Large intestine (tissue), 3 donors: ENCODE measurements around the gene TTPAL. TPM values are rescaled to one million over a fixed set of nuclear protein-coding genes. Genes with fewer than 3 reads are reported as not detected.
"Not testable (repeated sequence)": the region's sequence is repeated elsewhere in the genome, so short reads cannot be mapped to it uniquely, and the experiment has no call there.

ENCODE experiments used
- DNase-seq, 2 donors: peaks; one replicate each; pipeline versions ENCODE4 v3.0.0 to v3.0.0-alpha.2; 2013
- H3K27ac ChIP-seq: one replicate; pipeline ENCODE4 v1.5.1; 2013; ENCODE audit warnings: low read length
- H3K27me3 ChIP-seq: 2 replicates; pipeline ENCODE4 v1.6.1; 2013; ENCODE audit warnings: low read length; ENCODE audit not compliant: control insufficient read depth, insufficient read depth
- H3K36me3 ChIP-seq: 2 replicates; pipeline ENCODE4 v1.6.1; 2013; ENCODE audit warnings: low read length; ENCODE audit not compliant: control insufficient read depth, insufficient read depth
- H3K4me1 ChIP-seq: one replicate; pipeline ENCODE4 v1.6.1; 2013; ENCODE audit warnings: low read length; ENCODE audit not compliant: control insufficient read depth, insufficient read depth
- H3K4me3 ChIP-seq: one replicate; pipeline ENCODE4 v1.5.1; 2013; ENCODE audit warnings: low read length
- H3K9me3 ChIP-seq: one replicate; pipeline ENCODE4 v1.6.1; 2013; ENCODE audit warnings: mild to moderate bottlenecking, low read depth, low read length, moderate library complexity; ENCODE audit not compliant: control insufficient read depth
- whole genome bisulfite sequencing: methylation state at CpG from one replicate; pipeline ENCODE4 v1.1.5; 2013; ENCODE audit warnings: low lambda C conversion rate; ENCODE audit not compliant: insufficient coverage; 5-methylcytosine and 5-hydroxymethylcytosine counted together
- polyA plus RNA-seq: library from polyadenylated mRNA; unstranded; fragments of 120-200 nt; gene quantifications from one replicate; pipeline ENCODE4 v1.2.1, GENCODE V29; 2013

The TTPAL gene
- polyA plus RNA-seq, 1 donor: 10.0 TPM

DNA sequence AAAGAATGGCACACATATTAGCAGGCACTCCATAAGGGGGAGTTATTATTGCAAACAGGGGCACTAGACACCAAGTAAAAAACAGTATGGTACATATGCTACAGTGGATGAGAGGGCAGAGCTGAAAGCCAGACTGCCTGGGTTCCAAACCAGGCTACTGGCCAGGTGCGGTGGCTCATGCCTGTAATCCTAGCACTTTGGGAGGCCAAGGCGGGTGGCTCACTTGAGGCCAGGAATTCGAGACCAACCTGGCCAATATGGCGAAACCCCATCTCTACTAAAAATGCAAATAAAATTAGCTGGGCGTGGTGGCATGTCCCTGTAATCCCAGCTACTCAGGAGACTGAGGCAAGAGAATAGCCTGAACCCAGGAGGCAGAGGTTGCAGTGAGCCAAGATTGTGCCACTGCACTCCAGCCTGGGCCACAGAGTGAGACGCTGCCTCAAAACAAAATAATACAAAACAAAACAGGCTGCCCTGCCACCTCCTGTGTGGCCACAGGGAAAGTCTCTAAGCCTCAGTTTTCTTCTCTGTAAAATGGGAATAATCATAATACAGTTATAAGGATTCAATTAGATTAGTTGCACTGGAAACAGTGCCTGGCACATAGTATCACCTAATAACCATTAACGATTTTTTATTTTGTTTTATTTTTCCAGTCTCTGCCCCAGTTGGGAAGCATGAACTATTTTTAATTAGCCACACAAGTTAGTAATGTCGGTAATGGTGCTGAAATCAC is 7.5 kb upstream of the TTPAL start:
- Histone ChIP-seq H3K9me3 (no peaks in the 10 kb centered on the region), H3K27me3 (no peaks in the 10 kb centered on the region), H3K36me3 (no peaks in the 10 kb centered on the region), H3K27ac (no peak overlapping the region), H3K4me3 (no peak overlapping the region), H3K4me1 (no peaks in the 10 kb centered on the region)
- WGBS: 100% methylated on average over 1 of the region's 8 CpGs
- DNase-seq: no peak

DNA sequence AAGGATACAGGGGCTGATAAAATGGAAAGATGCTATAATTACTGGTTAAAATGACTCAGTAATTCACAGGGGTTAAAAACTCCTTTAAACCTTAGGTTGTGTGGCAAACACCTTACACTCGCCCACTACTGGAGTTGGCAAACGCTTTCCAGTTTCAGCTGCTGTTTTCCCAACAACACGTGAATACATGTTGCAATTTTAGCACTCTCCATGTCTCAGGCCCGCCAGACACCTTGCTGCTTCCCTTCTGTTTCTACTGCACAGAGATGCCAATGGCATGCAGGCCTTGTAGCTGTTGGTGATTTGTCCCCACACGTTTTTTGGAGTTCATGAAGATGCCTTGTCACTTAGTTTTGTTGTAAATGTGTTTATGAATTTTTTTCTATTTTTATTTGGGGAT is 5.3 kb upstream of the TTPAL start:
- no peak overlapping the region for H3K4me3 ChIP-seq
- H3K4me1 ChIP-seq: peaks cover 4% of the 10 kb centered on the region
- WGBS: no CpG with 5 or more reads among the region's 5 CpGs
- H3K36me3 ChIP-seq: no peaks in the 10 kb centered on the region
- H3K9me3 ChIP-seq: no peaks in the 10 kb centered on the region
- no peak for DNase-seq
- H3K27ac ChIP-seq: no peak overlapping the region
- no peaks in the 10 kb centered on the region for H3K27me3 ChIP-seq

DNA sequence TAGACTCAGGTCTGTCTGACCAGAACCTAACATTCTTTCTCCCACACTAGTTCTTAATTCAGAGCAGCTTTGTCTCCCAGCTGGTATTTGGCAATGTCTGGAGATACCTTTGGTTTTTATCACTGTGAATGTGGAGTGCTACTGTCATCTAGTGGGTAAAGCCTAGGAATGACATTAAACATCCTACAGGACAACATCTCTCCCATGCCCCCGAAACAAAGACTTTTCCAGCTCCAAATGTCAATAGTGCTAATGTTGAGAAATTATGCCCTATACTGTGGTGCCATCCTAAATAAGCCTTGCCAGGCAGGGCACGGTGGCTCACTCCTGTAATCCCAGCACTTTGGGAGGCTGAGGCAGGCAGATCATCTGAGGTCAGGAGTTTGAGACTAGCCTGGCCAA is 4.2 kb upstream of the TTPAL start:
- DNase-seq: peak in 1 of 2 donors; percentile 51
- no CpG with 5 or more reads among the region's 2 CpGs for WGBS

DNA sequence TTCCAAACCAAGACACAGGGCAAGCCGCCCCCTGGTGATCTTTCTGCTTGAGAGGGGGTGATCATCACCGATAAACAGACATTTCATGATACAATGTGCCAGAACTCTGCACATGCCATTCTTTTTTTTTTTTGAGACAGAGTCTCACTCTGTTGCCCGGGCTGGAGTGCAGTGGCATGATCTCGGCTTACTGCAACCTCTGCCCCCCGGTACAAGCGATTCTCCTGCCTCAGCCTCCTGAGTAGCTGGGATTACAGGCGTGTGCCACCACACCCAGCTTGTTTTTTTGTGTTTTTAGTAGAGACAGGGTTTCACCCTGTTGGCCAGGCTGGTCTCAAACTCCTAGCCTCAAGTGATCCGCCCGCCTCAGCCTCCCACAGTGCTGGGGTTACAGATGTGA is 3.4 kb upstream of the TTPAL start:
- H3K27ac ChIP-seq, H3K9me3 ChIP-seq, H3K4me3 ChIP-seq, H3K36me3 ChIP-seq, H3K27me3 ChIP-seq, DNase-seq: not testable (repeated sequence)
- peaks cover 11% of the 10 kb centered on the region for H3K4me1 ChIP-seq
- no CpG with 5 or more reads among the region's 9 CpGs for WGBS

More for the DNA sequence above, 4.2 kb upstream of the TTPAL start:
- Histone ChIP-seq H3K27me3 (no peaks in the 10 kb centered on the region), H3K4me1 (peaks cover 8% of the 10 kb centered on the region), H3K9me3 (no peaks in the 10 kb centered on the region), H3K36me3 (no peaks in the 10 kb centered on the region), H3K27ac (no peak overlapping the region), H3K4me3 (no peak overlapping the region)

DNA sequence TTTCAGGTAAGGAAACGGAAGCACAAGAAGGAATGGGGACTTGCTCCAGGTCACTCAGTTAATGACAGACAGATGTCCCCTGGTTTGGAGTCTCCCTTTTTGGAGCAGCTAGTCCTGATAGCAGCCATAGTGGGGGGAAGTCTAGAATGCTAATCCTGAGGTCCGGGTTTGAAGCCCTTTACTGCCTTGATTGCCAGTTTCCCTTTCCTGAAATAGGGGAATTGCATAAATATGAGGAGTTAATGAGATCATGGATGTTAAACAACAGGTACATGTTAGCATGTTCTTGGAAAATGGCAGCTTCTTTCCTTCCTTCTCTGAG is 341 bp upstream of the TTPAL start:
- Histone ChIP-seq H3K27ac (peak overlapping the region; percentile 14), H3K9me3 (no peaks in the 10 kb centered on the region), H3K4me3 (peak overlapping the region; percentile 87), H3K27me3 (no peaks in the 10 kb centered on the region), H3K4me1 (peaks cover 11% of the 10 kb centered on the region), H3K36me3 (peaks cover 7% of the 10 kb centered on the region)
- no peak for DNase-seq
- 83% methylated on average over 1 of the region's 2 CpGs for WGBS

DNA sequence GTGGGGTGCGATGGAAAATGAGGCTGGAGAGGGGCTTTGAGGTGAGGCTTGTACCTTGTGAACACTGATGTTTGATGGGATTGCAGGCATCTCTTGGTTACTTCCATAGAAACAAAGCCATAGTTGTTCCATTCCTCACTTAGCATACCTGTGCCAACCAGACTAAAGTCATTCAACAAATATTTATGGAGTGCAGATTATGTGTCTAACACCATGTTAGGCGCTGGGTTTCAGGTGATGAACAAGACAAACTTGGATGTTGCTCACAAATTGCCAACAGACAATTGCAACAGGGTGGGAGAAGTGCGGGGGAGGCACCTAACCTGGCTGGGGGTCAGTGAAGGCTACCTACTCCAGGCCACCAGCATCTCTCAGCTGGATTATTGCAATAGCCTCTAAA is 1.5 kb downstream of the TTPAL start:
- no peak for DNase-seq
- Histone ChIP-seq H3K4me1 (peaks cover 11% of the 10 kb centered on the region), H3K36me3 (peaks cover 15% of the 10 kb centered on the region), H3K27me3 (no peaks in the 10 kb centered on the region), H3K4me3 (no peak overlapping the region), H3K9me3 (no peaks in the 10 kb centered on the region), H3K27ac (no peak overlapping the region)
- WGBS: no CpG with 5 or more reads among the region's 3 CpGs

DNA sequence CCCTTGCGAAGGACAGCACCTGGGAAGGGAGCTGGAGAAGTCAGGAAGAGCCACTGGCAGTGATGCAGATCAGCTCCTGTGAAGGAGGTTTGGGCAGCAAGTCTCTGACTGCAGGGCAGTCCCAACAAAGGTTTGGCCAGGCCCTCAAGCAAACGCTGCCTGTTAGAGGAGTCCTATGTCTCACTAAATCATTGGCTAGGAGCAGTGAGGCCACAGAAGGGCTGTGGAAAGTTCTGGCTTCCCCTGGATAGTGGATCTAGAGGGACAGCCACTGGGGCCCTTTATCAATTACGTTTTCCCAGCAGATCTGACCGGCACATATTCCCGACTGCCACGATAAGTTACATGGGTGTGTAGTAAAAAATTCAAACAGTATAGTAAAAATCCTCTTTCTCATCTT is 2.5 kb downstream of the TTPAL start:
- Histone ChIP-seq H3K27me3 (no peaks in the 10 kb centered on the region), H3K27ac (no peak overlapping the region), H3K4me3 (no peak overlapping the region), H3K4me1 (peaks cover 11% of the 10 kb centered on the region), H3K36me3 (peaks cover 18% of the 10 kb centered on the region), H3K9me3 (no peaks in the 10 kb centered on the region)
- no peak for DNase-seq
- no CpG with 5 or more reads among the region's 6 CpGs for WGBS

DNA sequence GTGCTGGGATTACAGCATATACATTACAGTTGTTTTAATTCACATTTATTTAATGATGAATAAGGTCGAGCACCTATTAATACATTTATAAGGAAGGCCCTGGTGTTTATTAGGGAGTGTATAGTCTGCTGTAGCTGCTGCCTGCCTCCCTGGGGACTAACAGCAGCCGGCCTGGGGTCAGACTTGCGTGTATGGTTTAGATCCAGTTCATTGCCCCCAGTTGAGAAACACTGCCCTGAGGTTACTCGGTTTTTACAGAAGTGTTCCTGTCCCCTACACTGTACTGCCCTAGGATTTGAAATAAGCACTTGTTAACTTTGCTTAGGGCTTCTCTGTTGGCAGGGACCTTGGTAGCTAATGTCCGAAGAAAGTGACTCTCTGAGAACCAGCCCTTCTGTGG is 4.0 kb downstream of the TTPAL start:
- no CpG with 5 or more reads among the region's 5 CpGs for WGBS
- Histone ChIP-seq H3K4me1 (peaks cover 11% of the 10 kb centered on the region), H3K9me3 (no peaks in the 10 kb centered on the region), H3K36me3 (peaks cover 31% of the 10 kb centered on the region), H3K4me3 (no peak overlapping the region), H3K27ac (no peak overlapping the region), H3K27me3 (no peaks in the 10 kb centered on the region)
- DNase-seq: no peak

DNA sequence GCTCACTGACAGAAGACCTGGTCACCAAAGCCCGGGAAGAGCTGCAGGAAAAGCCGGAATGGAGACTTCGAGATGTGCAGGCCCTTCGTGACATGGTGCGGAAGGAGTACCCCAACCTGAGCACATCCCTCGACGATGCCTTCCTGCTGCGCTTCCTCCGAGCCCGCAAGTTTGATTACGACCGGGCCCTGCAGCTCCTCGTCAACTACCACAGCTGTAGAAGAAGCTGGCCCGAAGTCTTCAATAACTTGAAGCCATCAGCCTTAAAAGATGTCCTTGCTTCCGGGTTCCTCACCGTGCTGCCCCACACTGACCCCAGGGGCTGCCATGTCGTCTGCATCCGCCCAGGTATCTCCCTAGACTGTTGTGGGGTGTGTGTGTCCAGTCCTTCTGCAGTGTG is 4.4 kb downstream of the TTPAL start:
- Histone ChIP-seq H3K27ac (no peak overlapping the region), H3K9me3 (no peaks in the 10 kb centered on the region), H3K4me1 (peaks cover 9% of the 10 kb centered on the region), H3K27me3 (no peaks in the 10 kb centered on the region), H3K36me3 (peaks cover 36% of the 10 kb centered on the region), H3K4me3 (no peak overlapping the region)
- no peak for DNase-seq
- WGBS: no CpG with 5 or more reads among the region's 18 CpGs

DNA sequence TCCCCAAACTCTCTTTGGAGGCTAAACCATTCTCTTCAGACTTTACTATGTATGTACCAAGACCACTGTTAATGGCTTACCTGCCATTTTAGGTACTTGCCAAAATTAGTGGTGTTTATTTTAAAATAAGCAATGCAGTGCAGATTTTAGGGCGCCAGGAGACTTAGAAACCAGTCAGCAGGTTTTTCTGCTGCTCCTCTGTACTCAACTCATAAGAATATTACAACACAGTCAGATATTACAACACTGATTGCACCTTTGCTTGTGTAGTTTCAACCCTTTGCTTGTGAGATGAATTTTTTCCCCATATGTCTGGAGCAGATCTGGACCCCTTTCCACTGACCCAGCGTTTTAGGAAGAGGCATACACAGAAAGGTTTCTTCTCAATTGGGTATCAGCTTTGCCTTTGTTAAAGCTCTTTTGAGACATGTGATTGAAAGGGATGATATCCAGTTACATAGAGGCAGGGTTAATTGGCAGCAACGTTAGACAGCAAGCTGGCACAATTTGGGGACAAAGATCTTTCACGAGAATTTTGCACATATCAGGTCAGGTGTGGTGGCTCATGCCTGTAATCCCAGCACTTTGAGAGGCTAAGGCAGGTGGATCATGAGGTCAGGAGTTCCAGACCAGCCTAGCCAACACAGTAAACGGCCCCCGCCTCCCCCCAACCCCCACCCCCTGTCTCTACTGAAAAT is 6.2 kb downstream of the TTPAL start:
- no peaks in the 10 kb centered on the region for H3K27me3 ChIP-seq
- no peaks in the 10 kb centered on the region for H3K4me1 ChIP-seq
- H3K9me3 ChIP-seq: no peaks in the 10 kb centered on the region
- H3K4me3 ChIP-seq: no peak overlapping the region
- peaks cover 44% of the 10 kb centered on the region for H3K36me3 ChIP-seq
- WGBS: no CpG with 5 or more reads among the region's 6 CpGs
- peak overlapping the region; percentile 73 for H3K27ac ChIP-seq
- DNase-seq: peak; percentile 28 to 52

DNA sequence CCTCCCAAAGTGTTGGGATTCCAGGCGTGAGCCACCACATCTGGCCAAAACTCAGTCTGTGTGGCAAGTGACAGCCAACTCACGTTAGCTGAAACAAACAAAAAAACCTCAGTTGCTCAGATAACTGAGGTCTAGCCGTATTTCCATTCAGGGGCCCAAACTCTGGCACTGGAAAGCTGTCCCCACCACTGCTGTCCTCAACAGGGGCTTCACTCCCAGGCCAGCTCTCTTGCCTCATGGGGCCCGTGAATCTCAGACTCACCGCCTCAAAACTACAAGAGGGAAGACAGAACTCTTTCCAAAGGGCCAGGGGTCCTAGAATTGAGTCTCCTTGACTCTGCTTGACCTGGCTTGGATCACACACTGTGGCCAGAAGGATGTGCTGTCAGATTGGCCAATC is 7.4 kb downstream of the TTPAL start:
- H3K36me3 ChIP-seq: peaks cover 49% of the 10 kb centered on the region
- H3K27ac ChIP-seq: no peak overlapping the region
- no peak for DNase-seq
- H3K27me3 ChIP-seq: no peaks in the 10 kb centered on the region
- no peaks in the 10 kb centered on the region for H3K4me1 ChIP-seq
- no peak overlapping the region for H3K4me3 ChIP-seq
- no peaks in the 10 kb centered on the region for H3K9me3 ChIP-seq
- WGBS: no CpG with 5 or more reads among the region's 5 CpGs
